GM23248 (cell line): ENCODE data around the gene GCNA. TPM values are rescaled to one million over a fixed set of nuclear protein-coding genes. Genes with fewer than 3 reads are reported as not detected.

Source experiments
- DNase-seq: peaks from one replicate; pipeline ENCODE4 v3.0.0-alpha.2; 2015
- H2AFZ ChIP-seq: fragments of 200-600 bp; sonication (generic); 2 replicates; pipeline ENCODE4 v1.6.1; 2016; ENCODE audit warnings: antibody characterized with exemption
- H3F3A ChIP-seq: fragments of 200-600 bp; sonication (generic); 2 replicates; pipeline ENCODE4 v1.6.1; 2016; ENCODE audit warnings: mild to moderate bottlenecking, antibody characterized with exemption, mixed run types; ENCODE audit not compliant: insufficient read depth
- H3K27ac ChIP-seq: fragments of 200-600 bp; sonication (generic); 2 replicates; pipeline ENCODE4 v1.5.1; 2016; ENCODE audit warnings: mild to moderate bottlenecking
- H3K27me3 ChIP-seq: fragments of 200-600 bp; sonication (generic); replicated peaks from 2 replicates; pipeline ENCODE4 v1.6.1; 2016; ENCODE audit warnings: mild to moderate bottlenecking; ENCODE audit not compliant: insufficient read depth
- H3K36me3 ChIP-seq: fragments of 200-600 bp; sonication (generic); 2 replicates; pipeline ENCODE4 v1.6.1; 2016; ENCODE audit warnings: low read depth, mild to moderate bottlenecking
- H3K4me1 ChIP-seq: fragments of 200-600 bp; sonication (generic); 2 replicates; pipeline ENCODE4 v1.6.1; 2016; ENCODE audit warnings: mild to moderate bottlenecking; ENCODE audit not compliant: insufficient read depth
- H3K4me2 ChIP-seq: fragments of 200-600 bp; sonication (generic); one replicate; pipeline ENCODE4 v1.6.1; 2016; ENCODE audit warnings: mild to moderate bottlenecking; ENCODE audit not compliant: unreplicated experiment
- H3K4me3 ChIP-seq: fragments of 200-600 bp; sonication (generic); 2 replicates; pipeline ENCODE4 v1.5.1; 2016; ENCODE audit warnings: mild to moderate bottlenecking
- H3K79me2 ChIP-seq: fragments of 200-600 bp; sonication (generic); 2 replicates; pipeline ENCODE4 v1.6.1; 2016; ENCODE audit warnings: mild to moderate bottlenecking; ENCODE audit not compliant: insufficient read depth
- H3K9ac ChIP-seq: fragments of 200-600 bp; sonication (generic); 2 replicates; pipeline ENCODE4 v1.6.1; 2016; ENCODE audit warnings: mild to moderate bottlenecking
- H3K9me2 ChIP-seq: fragments of 200-600 bp; sonication (generic); 2 replicates; pipeline ENCODE4 v1.6.1; 2016; ENCODE audit warnings: mixed run types, mild to moderate bottlenecking, moderate library complexity; ENCODE audit not compliant: insufficient read depth
- H3K9me3 ChIP-seq: fragments of 200-600 bp; sonication (generic); one replicate; pipeline ENCODE4 v1.6.1; 2017; ENCODE audit warnings: low read depth
- H4K20me1 ChIP-seq: fragments of 200-600 bp; sonication (generic); 2 replicates; pipeline ENCODE4 v1.6.0; 2016; ENCODE audit not compliant: insufficient read depth
- EZH2 ChIP-seq: fragments of 200-600 bp; sonication (generic); IDR thresholded peaks from 2 replicates; pipeline ENCODE4 v1.6.1; 2018; ENCODE audit warnings: antibody characterized with exemption, mild to moderate bottlenecking; ENCODE audit not compliant: insufficient read depth, poor library complexity, severe bottlenecking
- EZH2phosphoT487 ChIP-seq: fragments of 200-600 bp; sonication (generic); IDR thresholded peaks from 2 replicates; pipeline ENCODE4 v1.6.1; 2018; ENCODE audit warnings: antibody characterized with exemption, moderate library complexity, mild to moderate bottlenecking, low read depth; ENCODE audit not compliant: insufficient read depth
- WGBS, 2 experiments: methylation state at CpG; one replicate each; pipeline ENCODE4 v1.1.6; 2015 to 2017; ENCODE audit warnings: low lambda C conversion rate in 2 of 2, low coverage in 1 of 2; ENCODE audit errors: missing lambda C conversion rate in 2 of 2; 5-methylcytosine and 5-hydroxymethylcytosine counted together
- in situ Hi-C: fragments of 300-500 bp; cut with MboI; formaldehyde crosslinking; loops from 2 replicates; pipeline ENCODE4 v1.15.0; 2020
- polyA plus RNA-seq: library from polyadenylated mRNA; unstranded; fragments of >200 nt; fragmentation: Nextera tagmentation; extraction: Ambion mirVana; gene quantifications from 2 replicates; pipeline ENCODE4 v1.2.1, GENCODE V29; 2016
- total RNA-seq: library from RNA; depleted of rRNA; stranded (reverse); fragments of >200 nt; shearing (Covaris generic); gene quantifications from 2 replicates; pipeline ENCODE4 v1.2.3, GENCODE V29; 2014

The GCNA gene
- total and polyA plus RNA-seq, 2 experiments from 2014 or later, result 1.5 to 2.2 TPM

- Histone ChIP-seq H2AFZ (no peak overlapping the region), H3K79me2 (no peaks in the 10 kb centered on the region), H3K9me2 (no peaks in the 10 kb centered on the region), H3K9ac (peak overlapping the region; percentile 28; the same call in 1 of the 2 replicates), H3K4me1 (peaks cover 11% of the 10 kb centered on the region; the same call in 1 of the 2 replicates), H4K20me1 (no peaks in the 10 kb centered on the region), H3K27me3 (no peaks in the 10 kb centered on the region), H3K4me2 (no peak overlapping the region), H3K27ac (peak overlapping the region; percentile 53), H3F3A (no peaks in the 10 kb centered on the region), H3K9me3 (no peaks in the 10 kb centered on the region), H3K36me3 (no peaks in the 10 kb centered on the region), H3K4me3 (no peak overlapping the region)
- peak; percentile 78 for DNase-seq
- in situ Hi-C loops, result no loop called here
- WGBS, 2 experiments, result 35 to 37% methylated on average over 11 to 13 of the region's 13 CpGs
- TF ChIP-seq EZH2phosphoT487, result no peak
- TF ChIP-seq EZH2, result no peak
These were observed 44.6 kb downstream of the GCNA start for GRCh38 chrX:71622576-71623450.

GRCh38 chrX:71623714-71624113 is 45.5 kb downstream of the GCNA start:
- Histone ChIP-seq H3K79me2 (no peaks in the 10 kb centered on the region), H3K27me3 (no peaks in the 10 kb centered on the region), H3K27ac (no peak overlapping the region), H3F3A (no peaks in the 10 kb centered on the region), H3K4me3 (no peak overlapping the region), H3K9me3 (no peaks in the 10 kb centered on the region), H4K20me1 (no peaks in the 10 kb centered on the region), H3K4me2 (no peak overlapping the region), H3K9ac (no peak overlapping the region), H3K9me2 (no peaks in the 10 kb centered on the region), H3K36me3 (no peaks in the 10 kb centered on the region), H3K4me1 (peaks cover 11% of the 10 kb centered on the region; the same call in 1 of the 2 replicates), H2AFZ (no peak overlapping the region)
- no peak for DNase-seq
- TF ChIP-seq EZH2phosphoT487 (no peak), EZH2 (no peak)
- WGBS, 2 experiments, result 100% methylated on average over 1 to 3 of the region's 3 CpGs
- in situ Hi-C loops, result no loop called here

- Histone ChIP-seq H3K9ac (no peak overlapping the region), H4K20me1 (no peaks in the 10 kb centered on the region), H3K36me3 (no peaks in the 10 kb centered on the region), H3K4me3 (no peak overlapping the region), H3F3A (no peaks in the 10 kb centered on the region), H2AFZ (no peak overlapping the region), H3K4me1 (peaks cover 11% of the 10 kb centered on the region; the same call in 1 of the 2 replicates), H3K27me3 (no peaks in the 10 kb centered on the region), H3K9me2 (no peaks in the 10 kb centered on the region), H3K27ac (no peak overlapping the region), H3K4me2 (no peak overlapping the region), H3K79me2 (no peaks in the 10 kb centered on the region), H3K9me3 (no peaks in the 10 kb centered on the region)
- no peak for DNase-seq
- WGBS, 2 experiments, result 82 to 83% methylated on average over 5 of the region's 5 CpGs
- TF ChIP-seq EZH2 (no peak), EZH2phosphoT487 (no peak)
- in situ Hi-C loops, result no loop called here
These were observed 47.2 kb downstream of the GCNA start for GRCh38 chrX:71625471-71625870.

GRCh38 chrX:71626576-71626975 is 48.3 kb downstream of the GCNA start:
- no peaks in the 10 kb centered on the region for H3K27me3 ChIP-seq
- WGBS, 2 experiments, result 76 to 80% methylated on average over 5 of the region's 6 CpGs
- H3K4me1 ChIP-seq, result peaks cover 10% of the 10 kb centered on the region; the same call in 1 of the 2 replicates
- no peaks in the 10 kb centered on the region for H3K36me3 ChIP-seq
- in situ Hi-C loops, result no loop called here
- H2AFZ ChIP-seq, result no peak overlapping the region
- no peak overlapping the region for H3K4me2 ChIP-seq
- H3K9me3 ChIP-seq, result no peaks in the 10 kb centered on the region
- H3K9ac ChIP-seq, result no peak overlapping the region
- TF ChIP-seq EZH2phosphoT487 (no peak), EZH2 (no peak)
- no peaks in the 10 kb centered on the region for H4K20me1 ChIP-seq
- no peak overlapping the region for H3K27ac ChIP-seq
- DNase-seq, result no peak
- H3K9me2 ChIP-seq, result no peaks in the 10 kb centered on the region
- no peaks in the 10 kb centered on the region for H3K79me2 ChIP-seq
- no peak overlapping the region for H3K4me3 ChIP-seq
- no peaks in the 10 kb centered on the region for H3F3A ChIP-seq
